C4-2B (cell line): ENCODE results near the gene TIMELESS.

ENCODE experiments used
- H3K27ac ChIP-seq: fragments of 450-650 bp; 2 replicates; pipeline ENCODE4 v1.5.1; 2017
- CTCF ChIP-seq: fragments of 450-650 bp; conservative IDR thresholded peaks from 2 replicates; pipeline ENCODE4 v1.5.1; 2017; ENCODE audit warnings: mild to moderate bottlenecking
- ZFX ChIP-seq: fragments of 450-650 bp; IDR thresholded peaks from 2 replicates; pipeline ENCODE4 v1.6.1; 2017

TIMELESS gene

GRCh38 chr12:56487448-56488040 is 38.3 kb upstream of the TIMELESS start:
- peak overlapping the region; percentile 73 for H3K27ac ChIP-seq
- no peak for TF ChIP-seq CTCF
- TF ChIP-seq ZFX: no peak

GRCh38 chr12:56486694-56487093 is 37.5 kb upstream of the TIMELESS start:
- H3K27ac ChIP-seq: no peak overlapping the region; the same call in 1 of the 2 replicates
- TF ChIP-seq CTCF (no peak), ZFX (no peak)

GRCh38 chr12:56484566-56484965 is 35.3 kb upstream of the TIMELESS start:
- H3K27ac ChIP-seq: no peak overlapping the region
- TF ChIP-seq ZFX (no peak), CTCF (no peak)

GRCh38 chr12:56479625-56480024 is 30.4 kb upstream of the TIMELESS start:
- TF ChIP-seq ZFX (no peak), CTCF (no peak)
- no peak overlapping the region for H3K27ac ChIP-seq

GRCh38 chr12:56477521-56478225 is 28.4 kb upstream of the TIMELESS start:
- TF ChIP-seq ZFX (no peak), CTCF (no peak)
- H3K27ac ChIP-seq: no peak overlapping the region

- no peak overlapping the region for H3K27ac ChIP-seq
- TF ChIP-seq CTCF: no peak
- no peak for TF ChIP-seq ZFX
Observed at GRCh38 chr12:56476972-56477432, 27.8 kb upstream of the TIMELESS start.

- TF ChIP-seq CTCF: no peak
- no peak for TF ChIP-seq ZFX
- no peak overlapping the region for H3K27ac ChIP-seq
Observed at GRCh38 chr12:56476143-56476542, 26.9 kb upstream of the TIMELESS start.
